Trophoblast cell (in vitro differentiated cells and primary cell): ENCODE results near the gene SPINDOC.

ENCODE experiments used
- DNase-seq, 2 donors: peaks; one replicate each; pipeline ENCODE4 v3.0.0-alpha.2; 2016
- H2AFZ ChIP-seq: 2 replicates; pipeline ENCODE4 v1.6.1; 2013; ENCODE audit warnings: low read length, moderate library complexity, mild to moderate bottlenecking; ENCODE audit not compliant: insufficient read depth, poor library complexity
- H2AK5ac ChIP-seq: 2 replicates; pipeline ENCODE4 v1.6.1; 2013; ENCODE audit warnings: mild to moderate bottlenecking, low read length
- H2BK120ac ChIP-seq: 2 replicates; pipeline ENCODE4 v1.6.1; 2013; ENCODE audit warnings: low read length, mild to moderate bottlenecking, moderate library complexity; ENCODE audit not compliant: insufficient read depth, poor library complexity
- H2BK12ac ChIP-seq: 2 replicates; pipeline ENCODE4 v1.6.1; 2013; ENCODE audit warnings: mild to moderate bottlenecking, low read length, moderate library complexity
- H2BK5ac ChIP-seq: 2 replicates; pipeline ENCODE4 v1.6.1; 2013; ENCODE audit warnings: low read length, low read depth, moderate library complexity, mild to moderate bottlenecking; ENCODE audit not compliant: poor library complexity
- H3K14ac ChIP-seq: 2 replicates; pipeline ENCODE4 v1.6.1; 2013; ENCODE audit warnings: mild to moderate bottlenecking, low read length
- H3K18ac ChIP-seq: 2 replicates; pipeline ENCODE4 v1.6.1; 2013; ENCODE audit warnings: mild to moderate bottlenecking, low read length
- H3K23ac ChIP-seq: 2 replicates; pipeline ENCODE4 v1.6.1; 2013; ENCODE audit warnings: low read length
- H3K27ac ChIP-seq: 2 replicates; pipeline ENCODE4 v1.5.1; 2013; ENCODE audit warnings: low read depth, mild to moderate bottlenecking, inconsistent platforms, low read length, moderate library complexity
- H3K27me3 ChIP-seq: 2 replicates; pipeline ENCODE4 v1.6.1; 2013; ENCODE audit warnings: inconsistent platforms, mild to moderate bottlenecking, low read length, moderate library complexity; ENCODE audit not compliant: insufficient read depth
- H3K36me3 ChIP-seq, 2 experiments: 1 replicate in 1 of 2; 2 replicates in 1 of 2; pipeline ENCODE4 v1.6.1; 2013; ENCODE audit warnings: low read length in 2 of 2, mild to moderate bottlenecking in 2 of 2, moderate library complexity in 1 of 2; ENCODE audit not compliant: insufficient read depth in 2 of 2, control insufficient read depth in 1 of 2
- H3K4ac ChIP-seq: 2 replicates; pipeline ENCODE4 v1.6.1; 2013; ENCODE audit warnings: low read depth, mild to moderate bottlenecking, low read length, moderate library complexity
- H3K4me1 ChIP-seq, 2 experiments: 1 replicate in 1 of 2; 2 replicates in 1 of 2; pipeline ENCODE4 v1.6.1; 2013; ENCODE audit warnings: low read length in 2 of 2, mild to moderate bottlenecking in 2 of 2, moderate library complexity in 1 of 2; ENCODE audit not compliant: insufficient read depth in 2 of 2, control insufficient read depth in 1 of 2
- H3K4me2 ChIP-seq: 2 replicates; pipeline ENCODE4 v1.6.1; 2013; ENCODE audit warnings: inconsistent platforms, mild to moderate bottlenecking, low read length, moderate library complexity
- H3K4me3 ChIP-seq: 2 replicates; pipeline ENCODE4 v1.5.1; 2013; ENCODE audit warnings: mild to moderate bottlenecking, low read depth, low read length, inconsistent platforms
- H3K79me1 ChIP-seq: one replicate; pipeline ENCODE4 v1.6.1; 2013; ENCODE audit warnings: low read length
- H3K79me2 ChIP-seq: 2 replicates; pipeline ENCODE4 v1.6.1; 2013; ENCODE audit warnings: low read length, mild to moderate bottlenecking; ENCODE audit not compliant: control insufficient read depth, insufficient read depth, poor library complexity
- H3K9ac ChIP-seq: 2 replicates; pipeline ENCODE4 v1.6.1; 2013; ENCODE audit warnings: mild to moderate bottlenecking, low read length
- H3K9me3 ChIP-seq: 2 replicates; pipeline ENCODE4 v1.6.1; 2013; ENCODE audit warnings: low read depth, mild to moderate bottlenecking, control low read depth, inconsistent platforms, low read length; ENCODE audit not compliant: insufficient read depth
- H4K12ac ChIP-seq: 2 replicates; pipeline ENCODE4 v1.6.1; 2013; ENCODE audit warnings: low read depth, mild to moderate bottlenecking, low read length, moderate library complexity
- H4K8ac ChIP-seq: 2 replicates; pipeline ENCODE4 v1.6.1; 2013; ENCODE audit warnings: low read depth, mild to moderate bottlenecking, low read length, moderate library complexity
- H4K91ac ChIP-seq: one replicate; pipeline ENCODE4 v1.6.1; 2013; ENCODE audit warnings: low read depth, mild to moderate bottlenecking, low read length, moderate library complexity
- WGBS: extraction: QIAGEN DNeasy Blood & Tissue Kit; methylation state at CpG from one replicate; pipeline ENCODE4 v1.1.7; 2013; ENCODE audit warnings: missing lambda C conversion rate; ENCODE audit not compliant: insufficient read length, insufficient coverage; ENCODE audit errors: extremely low coverage; 5-methylcytosine and 5-hydroxymethylcytosine counted together

SPINDOC gene

DNA sequence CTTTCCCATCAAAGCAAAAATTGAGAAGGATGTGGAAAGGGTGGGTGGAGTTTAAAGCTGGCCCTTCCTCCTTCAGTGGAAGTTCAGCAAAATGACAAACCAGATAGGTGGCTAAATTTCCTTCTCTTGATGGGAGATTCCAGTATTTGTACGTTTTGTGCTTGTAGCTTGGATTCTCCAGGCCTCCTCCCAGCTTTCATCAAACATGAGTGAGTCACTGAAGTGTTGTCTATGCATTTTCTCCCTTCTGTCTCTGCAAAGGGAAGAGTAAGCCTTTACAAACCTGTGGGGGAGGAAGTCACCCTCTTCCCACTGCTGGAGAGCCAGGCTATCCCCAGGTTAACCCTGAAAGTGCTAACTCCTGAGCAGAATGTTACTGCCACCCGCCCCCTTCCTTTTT lies 32.0 kb downstream of the SPINDOC start:
- peak; percentile 46 to 70 for DNase-seq
- H2AFZ ChIP-seq: no peak overlapping the region
- no peak overlapping the region for H2AK5ac ChIP-seq
- H2BK5ac ChIP-seq: no peak overlapping the region
- H3K9ac ChIP-seq: no peak overlapping the region
- no peak overlapping the region for H4K12ac ChIP-seq
- no peak overlapping the region for H3K14ac ChIP-seq
- peak overlapping the region; percentile 56 for H3K27ac ChIP-seq
- H3K4me2 ChIP-seq: peak overlapping the region; percentile 17
- H3K79me1 ChIP-seq: peaks cover 10% of the 10 kb centered on the region
- H3K18ac ChIP-seq: no peak overlapping the region
- no peak overlapping the region for H3K4me3 ChIP-seq
- no peak overlapping the region for H4K8ac ChIP-seq
- H3K4me1 ChIP-seq: peaks cover 32 to 47% of the 10 kb centered on the region in 2 experiments
- H2BK12ac ChIP-seq: no peak overlapping the region
- no peaks in the 10 kb centered on the region for H3K27me3 ChIP-seq
- H2BK120ac ChIP-seq: no peak overlapping the region
- H3K23ac ChIP-seq: no peak overlapping the region
- H4K91ac ChIP-seq: no peak overlapping the region
- WGBS: no CpG with 5 or more reads among the region's 2 CpGs
- H3K4ac ChIP-seq: no peak overlapping the region
- peaks cover 1% of the 10 kb centered on the region for H3K9me3 ChIP-seq
- peaks cover 29% of the 10 kb centered on the region for H3K79me2 ChIP-seq
- peaks cover 5 to 6% of the 10 kb centered on the region in 2 experiments for H3K36me3 ChIP-seq

- H3K23ac ChIP-seq: no peak overlapping the region
- H2AFZ ChIP-seq: no peak overlapping the region
- H2BK5ac ChIP-seq: no peak overlapping the region
- H4K8ac ChIP-seq: no peak overlapping the region
- H3K4me3 ChIP-seq: no peak overlapping the region
- peaks cover 28 to 45% of the 10 kb centered on the region in 2 experiments for H3K4me1 ChIP-seq
- WGBS: no CpG with 5 or more reads among the region's 7 CpGs
- H3K9ac ChIP-seq: no peak overlapping the region
- H2AK5ac ChIP-seq: no peak overlapping the region
- H3K9me3 ChIP-seq: peaks cover 1% of the 10 kb centered on the region
- peaks cover 10% of the 10 kb centered on the region for H3K79me1 ChIP-seq
- no peaks in the 10 kb centered on the region for H3K27me3 ChIP-seq
- no peak overlapping the region for H3K4me2 ChIP-seq
- peak overlapping the region; percentile 50 for H3K4ac ChIP-seq
- no peak overlapping the region for H3K18ac ChIP-seq
- H3K79me2 ChIP-seq: peaks cover 25% of the 10 kb centered on the region
- no peak overlapping the region for H4K12ac ChIP-seq
- H3K27ac ChIP-seq: peak overlapping the region; percentile 56
- H2BK120ac ChIP-seq: no peak overlapping the region
- H3K14ac ChIP-seq: no peak overlapping the region
- H2BK12ac ChIP-seq: no peak overlapping the region
- peaks cover 5 to 6% of the 10 kb centered on the region in 2 experiments for H3K36me3 ChIP-seq
- H4K91ac ChIP-seq: no peak overlapping the region
- peak; percentile 76 to 88 for DNase-seq
Observed at GRCh38 chr11:63845911-63846310, 32.7 kb downstream of the SPINDOC start.

DNA sequence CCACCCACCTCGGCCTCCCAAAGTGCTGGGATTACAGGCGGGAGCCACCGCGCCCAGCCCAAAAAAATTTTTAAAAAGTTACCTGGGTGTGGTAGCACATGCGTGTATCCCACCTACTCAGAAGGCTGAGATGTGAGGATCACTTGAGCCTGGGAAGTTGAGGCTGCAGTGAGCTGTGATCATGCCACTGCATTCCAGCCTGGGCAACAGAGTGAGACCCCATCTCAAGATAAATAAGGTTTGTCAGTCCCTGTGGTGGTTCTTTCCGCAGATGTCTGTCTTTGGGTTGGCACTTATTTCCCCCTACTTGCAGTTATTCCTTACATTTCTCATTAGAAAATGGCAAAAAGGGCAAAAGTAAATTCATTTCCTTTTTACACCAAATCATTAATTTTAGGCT lies 33.6 kb downstream of the SPINDOC start:
- H3K4me2 ChIP-seq: peak overlapping the region; percentile 67
- peak overlapping the region; percentile 17 for H2BK120ac ChIP-seq
- H3K9ac ChIP-seq: no peak overlapping the region
- H3K27me3 ChIP-seq: no peaks in the 10 kb centered on the region
- H4K12ac ChIP-seq: no peak overlapping the region
- WGBS: no CpG with 5 or more reads among the region's 6 CpGs
- H4K8ac ChIP-seq: no peak overlapping the region
- no peak overlapping the region for H3K4me3 ChIP-seq
- no peak overlapping the region for H2AK5ac ChIP-seq
- no peak overlapping the region for H2AFZ ChIP-seq
- peak overlapping the region; percentile 73 for H2BK12ac ChIP-seq
- H3K79me2 ChIP-seq: peaks cover 25% of the 10 kb centered on the region
- H3K4ac ChIP-seq: no peak overlapping the region
- H3K27ac ChIP-seq: peak overlapping the region; percentile 77
- peaks cover 30 to 40% of the 10 kb centered on the region in 2 experiments for H3K4me1 ChIP-seq
- H4K91ac ChIP-seq: no peak overlapping the region
- H3K14ac ChIP-seq: peak overlapping the region; percentile 71
- peaks cover 10% of the 10 kb centered on the region for H3K79me1 ChIP-seq
- H3K18ac ChIP-seq: peak overlapping the region; percentile 46
- H3K36me3 ChIP-seq: peaks cover 5 to 6% of the 10 kb centered on the region in 2 experiments
- DNase-seq: no peak
- no peak overlapping the region for H3K23ac ChIP-seq
- peak overlapping the region; percentile 47 for H2BK5ac ChIP-seq
- peaks cover 1% of the 10 kb centered on the region for H3K9me3 ChIP-seq

GRCh38 chr11:63847363-63847762 lies 34.1 kb downstream of the SPINDOC start:
- no peak overlapping the region for H3K4me3 ChIP-seq
- WGBS: no CpG with 5 or more reads among the region's 3 CpGs
- peaks cover 5 to 6% of the 10 kb centered on the region in 2 experiments for H3K36me3 ChIP-seq
- peak overlapping the region; percentile 69 for H2BK120ac ChIP-seq
- peak overlapping the region; percentile 80 for H2BK12ac ChIP-seq
- peaks cover 30 to 40% of the 10 kb centered on the region in 2 experiments for H3K4me1 ChIP-seq
- peak; percentile 77 to 90 for DNase-seq
- H3K9me3 ChIP-seq: peaks cover 1% of the 10 kb centered on the region
- peak overlapping the region; percentile 92 for H3K27ac ChIP-seq
- no peaks in the 10 kb centered on the region for H3K27me3 ChIP-seq
- H3K4ac ChIP-seq: peak overlapping the region; percentile 53
- peak overlapping the region; percentile 81 for H4K91ac ChIP-seq
- H4K8ac ChIP-seq: peak overlapping the region; percentile 27
- H3K79me1 ChIP-seq: peaks cover 10% of the 10 kb centered on the region
- no peak overlapping the region for H3K9ac ChIP-seq
- H3K23ac ChIP-seq: no peak overlapping the region
- H3K4me2 ChIP-seq: peak overlapping the region; percentile 67
- H3K14ac ChIP-seq: peak overlapping the region; percentile 59
- H3K18ac ChIP-seq: peak overlapping the region; percentile 70
- peak overlapping the region; percentile 11 for H4K12ac ChIP-seq
- H3K79me2 ChIP-seq: peaks cover 25% of the 10 kb centered on the region
- H2AK5ac ChIP-seq: peak overlapping the region; percentile 31
- no peak overlapping the region for H2AFZ ChIP-seq
- H2BK5ac ChIP-seq: peak overlapping the region; percentile 73
